WTC11 (cell line): ENCODE measurements around the gene CXCL9. TPM values are rescaled to one million over a fixed set of nuclear protein-coding genes. Genes with fewer than 3 reads are reported as not detected.

ENCODE experiments used
- ATAC-seq: fragments of 200-7000 bp; cut with Tn5 transposase; 2 replicates; pipeline ENCODE4 v1.10.0; 2021; ENCODE audit warnings: mild to moderate bottlenecking, moderate library complexity
- CTCF ChIA-PET: fragments of 300-600 bp; sonication (Branson Sonifier 250); formaldehyde crosslinking; loops from one replicate; lab custom pipeline; 2021; ENCODE audit warnings: antibody characterized with exemption; lab: Charles Lee
- POLR2A ChIA-PET: fragments of 350-600 bp; sonication (Branson Sonifier 250); formaldehyde crosslinking; loops from one replicate; lab custom pipeline; 2021; ENCODE audit warnings: antibody characterized with exemption; lab: Charles Lee
- DNase-seq: peaks from one replicate; pipeline ENCODE4 v3.0.0; 2021; ENCODE audit warnings: low spot score
- H3K27ac Mint-ChIP-seq: 2 replicates; pipeline ENCODE4 v1.8.0; 2021; ENCODE audit warnings: mixed read lengths
- H3K27me3 Mint-ChIP-seq: 2 replicates; pipeline ENCODE4 v1.8.0; 2021; ENCODE audit warnings: low read depth, mild to moderate bottlenecking, moderate library complexity, mixed read lengths
- H3K36me3 Mint-ChIP-seq: 2 replicates; pipeline ENCODE4 v1.8.0; 2021; ENCODE audit warnings: mixed read lengths
- H3K4me1 Mint-ChIP-seq: 2 replicates; pipeline ENCODE4 v1.8.0; 2022; ENCODE audit warnings: mixed read lengths
- H3K4me3 Mint-ChIP-seq: 2 replicates; pipeline ENCODE4 v1.8.0; 2021; ENCODE audit warnings: mild to moderate bottlenecking, moderate library complexity, mixed read lengths
- H3K9me3 Mint-ChIP-seq: 2 replicates; pipeline ENCODE4 v1.8.0; 2021; ENCODE audit warnings: mixed read lengths
- ESRRA ChIP-seq: sonication (generic); formaldehyde crosslinking; IDR thresholded peaks from 2 replicates; pipeline ENCODE4 v1.8.1; 2022; ENCODE audit warnings: mild to moderate bottlenecking, missing genetic modification reagents, borderline replicate concordance
- IRF2 ChIP-seq: sonication (generic); formaldehyde crosslinking; IDR thresholded peaks from 2 replicates; pipeline ENCODE4 v1.8.0; 2022; ENCODE audit warnings: low read depth, missing genetic modification reagents, borderline replicate concordance
- KAT7 ChIP-seq: sonication (generic); formaldehyde crosslinking; IDR thresholded peaks from 2 replicates; pipeline ENCODE4 v1.8.1; 2023; ENCODE audit warnings: missing genetic modification reagents, mild to moderate bottlenecking, borderline replicate concordance
- MYBL2 ChIP-seq: sonication (generic); formaldehyde crosslinking; IDR thresholded peaks from 2 replicates; pipeline ENCODE4 v1.8.1; 2023; ENCODE audit warnings: mild to moderate bottlenecking, moderate library complexity, missing genetic modification reagents
- NFE2L1 ChIP-seq: sonication (generic); formaldehyde crosslinking; IDR thresholded peaks from 2 replicates; pipeline ENCODE4 v1.8.1; 2023; ENCODE audit warnings: missing genetic modification reagents
- RELA ChIP-seq: sonication (generic); formaldehyde crosslinking; IDR thresholded peaks from 2 replicates; pipeline ENCODE4 v1.8.1; 2022; ENCODE audit warnings: missing genetic modification reagents, mild to moderate bottlenecking, borderline replicate concordance
- SMAD3 ChIP-seq: sonication (generic); formaldehyde crosslinking; IDR thresholded peaks from 2 replicates; pipeline ENCODE4 v1.8.0; 2022; ENCODE audit warnings: missing genetic modification reagents, mild to moderate bottlenecking, borderline replicate concordance
- TCF7 ChIP-seq: sonication (generic); formaldehyde crosslinking; IDR thresholded peaks from 2 replicates; pipeline ENCODE4 v1.8.0; 2022; ENCODE audit warnings: mild to moderate bottlenecking, low read depth, missing genetic modification reagents, moderate library complexity
- TEAD1 ChIP-seq: sonication (generic); formaldehyde crosslinking; IDR thresholded peaks from 2 replicates; pipeline ENCODE4 v1.8.0; 2022; ENCODE audit warnings: mild to moderate bottlenecking, missing genetic modification reagents
- ZNF138 ChIP-seq: sonication (generic); formaldehyde crosslinking; conservative IDR thresholded peaks from 2 replicates; pipeline ENCODE4 v1.8.1; 2022; ENCODE audit warnings: mild to moderate bottlenecking, moderate library complexity, missing genetic modification reagents
- ZNF671 ChIP-seq: fragments of 250-450 bp; sonication (Bioruptor Pico); IDR thresholded peaks from 2 replicates; pipeline ENCODE4 v1.8.0; 2021; ENCODE audit warnings: mild to moderate bottlenecking
- total RNA-seq: library from RNA; stranded (reverse); gene quantifications from 3 replicates; pipeline ENCODE4 v1.2.3, GENCODE V29; 2021
- TF ChIP-seq, protein P1 (sequence below): fragments of 250-450 bp; sonication (Bioruptor Pico); IDR thresholded peaks from 2 replicates; pipeline ENCODE4 v1.9.0; 2021; ENCODE audit warnings: mild to moderate bottlenecking
- TF ChIP-seq, protein P2 (sequence below): fragments of 250-450 bp; sonication (Bioruptor Pico); IDR thresholded peaks from 2 replicates; pipeline ENCODE4 v1.9.0; 2021; ENCODE audit warnings: mild to moderate bottlenecking
- TF ChIP-seq, protein P3 (sequence below): sonication (generic); formaldehyde crosslinking; IDR thresholded peaks from 2 replicates; pipeline ENCODE4 v1.8.0; 2023; ENCODE audit warnings: missing genetic modification reagents, mild to moderate bottlenecking, borderline replicate concordance
- TF ChIP-seq, protein P4 (sequence below): sonication (generic); formaldehyde crosslinking; IDR thresholded peaks from 2 replicates; pipeline ENCODE4 v1.8.0; 2023; ENCODE audit warnings: mild to moderate bottlenecking, missing genetic modification reagents
- TF ChIP-seq, protein P5 (sequence below): sonication (generic); formaldehyde crosslinking; IDR thresholded peaks from 2 replicates; pipeline ENCODE4 v1.8.0; 2023; ENCODE audit warnings: missing genetic modification reagents

The CXCL9 gene
- total RNA-seq, 1 experiment from 2014 or later = 0.07 TPM

DNA sequence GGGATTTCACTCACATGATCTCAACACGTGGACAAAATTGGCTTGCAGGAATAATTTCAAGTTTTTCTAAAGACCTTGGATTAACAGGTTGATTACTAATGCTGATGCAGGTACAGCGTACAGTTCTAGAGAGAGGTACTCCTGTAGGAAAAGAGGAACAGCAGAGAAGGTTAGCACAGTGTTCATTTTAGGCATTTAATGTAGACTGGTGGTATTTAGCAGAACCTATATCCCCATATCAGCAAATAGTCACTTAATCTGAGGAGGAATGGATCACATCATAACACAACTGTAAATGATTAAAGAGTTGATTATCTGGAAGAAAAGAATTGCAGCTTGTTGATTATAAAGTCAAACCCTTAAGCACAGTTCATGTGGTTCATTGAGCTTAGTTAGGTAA, 15.4 kb upstream of the CXCL9 start (continued):
- TF ChIP-seq ZNF138 (CRISPR knock-in tag) (no peak), TEAD1 (CRISPR knock-in tag) (no peak), NFE2L1 (CRISPR knock-in tag) (no peak)

DNA sequence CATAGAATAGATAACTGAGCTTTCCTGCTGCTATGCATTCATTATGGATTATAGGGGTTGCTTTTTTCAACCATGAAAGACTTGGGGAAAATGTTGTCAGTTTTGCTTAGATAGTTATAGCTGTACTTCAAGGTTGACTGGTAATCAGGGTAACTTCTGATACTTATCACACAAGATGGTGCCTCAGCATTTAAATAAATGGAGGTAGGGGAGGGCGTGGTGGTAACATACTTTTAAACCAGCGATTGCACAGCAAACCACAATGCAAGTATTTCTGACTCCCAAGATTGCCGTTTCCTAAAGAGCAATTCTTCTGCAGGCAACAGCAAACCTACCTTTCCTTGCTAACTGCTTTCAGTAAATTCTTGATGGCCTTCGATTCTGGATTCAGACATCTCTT, 14.7 kb upstream of the CXCL9 start:
- Mint-ChIP-seq H3K27ac (no peak overlapping the region), H3K27me3 (peaks cover 12% of the 10 kb centered on the region; the same call in 1 of the 2 replicates), H3K9me3 (no peaks in the 10 kb centered on the region), H3K4me1 (no peaks in the 10 kb centered on the region), H3K36me3 (no peaks in the 10 kb centered on the region), H3K4me3 (no peak overlapping the region)
- ATAC-seq (no peak), DNase-seq (no peak)
- ChIA-PET CTCF (interaction anchor here (1.9 kb wide), 1 partner anchor 26 kb away, joined by 5 read pairs; no protein-coding TSS in a partner anchor), POLR2A (no interaction called here)
- TF ChIP-seq MYBL2 (CRISPR knock-in tag) (no peak), TCF7 (CRISPR knock-in tag) (no peak), ZNF671 (no peak), ESRRA (CRISPR knock-in tag) (no peak), KAT7 (no peak), IRF2 (no peak), RELA (CRISPR knock-in tag) (no peak), SMAD3 (CRISPR knock-in tag) (no peak)
- TF ChIP-seq, protein P1, sequence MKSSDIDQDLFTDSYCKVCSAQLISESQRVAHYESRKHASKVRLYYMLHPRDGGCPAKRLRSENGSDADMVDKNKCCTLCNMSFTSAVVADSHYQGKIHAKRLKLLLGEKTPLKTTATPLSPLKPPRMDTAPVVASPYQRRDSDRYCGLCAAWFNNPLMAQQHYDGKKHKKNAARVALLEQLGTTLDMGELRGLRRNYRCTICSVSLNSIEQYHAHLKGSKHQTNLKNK (CRISPR knock-in tag) = no peak
- TF ChIP-seq, protein P2, sequence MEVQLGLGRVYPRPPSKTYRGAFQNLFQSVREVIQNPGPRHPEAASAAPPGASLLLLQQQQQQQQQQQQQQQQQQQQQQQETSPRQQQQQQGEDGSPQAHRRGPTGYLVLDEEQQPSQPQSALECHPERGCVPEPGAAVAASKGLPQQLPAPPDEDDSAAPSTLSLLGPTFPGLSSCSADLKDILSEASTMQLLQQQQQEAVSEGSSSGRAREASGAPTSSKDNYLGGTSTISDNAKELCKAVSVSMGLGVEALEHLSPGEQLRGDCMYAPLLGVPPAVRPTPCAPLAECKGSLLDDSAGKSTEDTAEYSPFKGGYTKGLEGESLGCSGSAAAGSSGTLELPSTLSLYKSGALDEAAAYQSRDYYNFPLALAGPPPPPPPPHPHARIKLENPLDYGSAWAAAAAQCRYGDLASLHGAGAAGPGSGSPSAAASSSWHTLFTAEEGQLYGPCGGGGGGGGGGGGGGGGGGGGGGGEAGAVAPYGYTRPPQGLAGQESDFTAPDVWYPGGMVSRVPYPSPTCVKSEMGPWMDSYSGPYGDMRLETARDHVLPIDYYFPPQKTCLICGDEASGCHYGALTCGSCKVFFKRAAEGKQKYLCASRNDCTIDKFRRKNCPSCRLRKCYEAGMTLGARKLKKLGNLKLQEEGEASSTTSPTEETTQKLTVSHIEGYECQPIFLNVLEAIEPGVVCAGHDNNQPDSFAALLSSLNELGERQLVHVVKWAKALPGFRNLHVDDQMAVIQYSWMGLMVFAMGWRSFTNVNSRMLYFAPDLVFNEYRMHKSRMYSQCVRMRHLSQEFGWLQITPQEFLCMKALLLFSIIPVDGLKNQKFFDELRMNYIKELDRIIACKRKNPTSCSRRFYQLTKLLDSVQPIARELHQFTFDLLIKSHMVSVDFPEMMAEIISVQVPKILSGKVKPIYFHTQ (CRISPR knock-in tag) = no peak
- TF ChIP-seq, protein P3, sequence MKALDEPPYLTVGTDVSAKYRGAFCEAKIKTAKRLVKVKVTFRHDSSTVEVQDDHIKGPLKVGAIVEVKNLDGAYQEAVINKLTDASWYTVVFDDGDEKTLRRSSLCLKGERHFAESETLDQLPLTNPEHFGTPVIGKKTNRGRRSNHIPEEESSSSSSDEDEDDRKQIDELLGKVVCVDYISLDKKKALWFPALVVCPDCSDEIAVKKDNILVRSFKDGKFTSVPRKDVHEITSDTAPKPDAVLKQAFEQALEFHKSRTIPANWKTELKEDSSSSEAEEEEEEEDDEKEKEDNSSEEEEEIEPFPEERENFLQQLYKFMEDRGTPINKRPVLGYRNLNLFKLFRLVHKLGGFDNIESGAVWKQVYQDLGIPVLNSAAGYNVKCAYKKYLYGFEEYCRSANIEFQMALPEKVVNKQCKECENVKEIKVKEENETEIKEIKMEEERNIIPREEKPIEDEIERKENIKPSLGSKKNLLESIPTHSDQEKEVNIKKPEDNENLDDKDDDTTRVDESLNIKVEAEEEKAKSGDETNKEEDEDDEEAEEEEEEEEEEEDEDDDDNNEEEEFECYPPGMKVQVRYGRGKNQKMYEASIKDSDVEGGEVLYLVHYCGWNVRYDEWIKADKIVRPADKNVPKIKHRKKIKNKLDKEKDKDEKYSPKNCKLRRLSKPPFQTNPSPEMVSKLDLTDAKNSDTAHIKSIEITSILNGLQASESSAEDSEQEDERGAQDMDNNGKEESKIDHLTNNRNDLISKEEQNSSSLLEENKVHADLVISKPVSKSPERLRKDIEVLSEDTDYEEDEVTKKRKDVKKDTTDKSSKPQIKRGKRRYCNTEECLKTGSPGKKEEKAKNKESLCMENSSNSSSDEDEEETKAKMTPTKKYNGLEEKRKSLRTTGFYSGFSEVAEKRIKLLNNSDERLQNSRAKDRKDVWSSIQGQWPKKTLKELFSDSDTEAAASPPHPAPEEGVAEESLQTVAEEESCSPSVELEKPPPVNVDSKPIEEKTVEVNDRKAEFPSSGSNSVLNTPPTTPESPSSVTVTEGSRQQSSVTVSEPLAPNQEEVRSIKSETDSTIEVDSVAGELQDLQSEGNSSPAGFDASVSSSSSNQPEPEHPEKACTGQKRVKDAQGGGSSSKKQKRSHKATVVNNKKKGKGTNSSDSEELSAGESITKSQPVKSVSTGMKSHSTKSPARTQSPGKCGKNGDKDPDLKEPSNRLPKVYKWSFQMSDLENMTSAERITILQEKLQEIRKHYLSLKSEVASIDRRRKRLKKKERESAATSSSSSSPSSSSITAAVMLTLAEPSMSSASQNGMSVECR (CRISPR knock-in tag) = no peak
- TF ChIP-seq, protein P4, sequence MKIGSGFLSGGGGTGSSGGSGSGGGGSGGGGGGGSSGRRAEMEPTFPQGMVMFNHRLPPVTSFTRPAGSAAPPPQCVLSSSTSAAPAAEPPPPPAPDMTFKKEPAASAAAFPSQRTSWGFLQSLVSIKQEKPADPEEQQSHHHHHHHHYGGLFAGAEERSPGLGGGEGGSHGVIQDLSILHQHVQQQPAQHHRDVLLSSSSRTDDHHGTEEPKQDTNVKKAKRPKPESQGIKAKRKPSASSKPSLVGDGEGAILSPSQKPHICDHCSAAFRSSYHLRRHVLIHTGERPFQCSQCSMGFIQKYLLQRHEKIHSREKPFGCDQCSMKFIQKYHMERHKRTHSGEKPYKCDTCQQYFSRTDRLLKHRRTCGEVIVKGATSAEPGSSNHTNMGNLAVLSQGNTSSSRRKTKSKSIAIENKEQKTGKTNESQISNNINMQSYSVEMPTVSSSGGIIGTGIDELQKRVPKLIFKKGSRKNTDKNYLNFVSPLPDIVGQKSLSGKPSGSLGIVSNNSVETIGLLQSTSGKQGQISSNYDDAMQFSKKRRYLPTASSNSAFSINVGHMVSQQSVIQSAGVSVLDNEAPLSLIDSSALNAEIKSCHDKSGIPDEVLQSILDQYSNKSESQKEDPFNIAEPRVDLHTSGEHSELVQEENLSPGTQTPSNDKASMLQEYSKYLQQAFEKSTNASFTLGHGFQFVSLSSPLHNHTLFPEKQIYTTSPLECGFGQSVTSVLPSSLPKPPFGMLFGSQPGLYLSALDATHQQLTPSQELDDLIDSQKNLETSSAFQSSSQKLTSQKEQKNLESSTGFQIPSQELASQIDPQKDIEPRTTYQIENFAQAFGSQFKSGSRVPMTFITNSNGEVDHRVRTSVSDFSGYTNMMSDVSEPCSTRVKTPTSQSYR (CRISPR knock-in tag) = no peak
- TF ChIP-seq, protein P5, sequence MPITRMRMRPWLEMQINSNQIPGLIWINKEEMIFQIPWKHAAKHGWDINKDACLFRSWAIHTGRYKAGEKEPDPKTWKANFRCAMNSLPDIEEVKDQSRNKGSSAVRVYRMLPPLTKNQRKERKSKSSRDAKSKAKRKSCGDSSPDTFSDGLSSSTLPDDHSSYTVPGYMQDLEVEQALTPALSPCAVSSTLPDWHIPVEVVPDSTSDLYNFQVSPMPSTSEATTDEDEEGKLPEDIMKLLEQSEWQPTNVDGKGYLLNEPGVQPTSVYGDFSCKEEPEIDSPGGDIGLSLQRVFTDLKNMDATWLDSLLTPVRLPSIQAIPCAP (CRISPR knock-in tag) = no peak
